Right atrium auricular region (tissue), 2 donors: ENCODE data around the gene SLC23A2. TPM values are rescaled to one million over a fixed set of nuclear protein-coding genes. Genes with fewer than 3 reads are reported as not detected.

Source experiments
- DNase-seq: peaks from one replicate; pipeline ENCODE4 v3.0.0-alpha.2; 2019; ENCODE audit warnings: low spot score
- H3K27ac ChIP-seq, 2 donors: fragments of 200-600 bp; sonication (generic); 1 replicate in 1 of 2; 2 replicates in 1 of 2; pipeline ENCODE4 v1.5.1; 2016 to 2019
- H3K27me3 ChIP-seq, 2 donors: fragments of 200-600 bp; sonication (generic); one replicate each; pipeline versions ENCODE4 v1.5.1 to v1.6.0; 2017 to 2019
- H3K36me3 ChIP-seq: fragments of 200-600 bp; sonication (generic); one replicate; pipeline ENCODE4 v1.5.1; 2016
- H3K4me1 ChIP-seq, 2 donors: fragments of 200-600 bp; sonication (generic); one replicate each; pipeline versions ENCODE4 v1.5.1 to v1.6.0; 2017 to 2019
- H3K4me3 ChIP-seq, 2 donors: fragments of 200-600 bp; sonication (generic); 1 replicate in 1 of 2; 2 replicates in 1 of 2; pipeline ENCODE4 v1.5.1; 2017 to 2019; ENCODE audit warnings: mild to moderate bottlenecking in 1 of 2, moderate library complexity in 1 of 2
- H3K9me3 ChIP-seq, 2 donors: fragments of 200-600 bp; sonication (generic); one replicate each; pipeline ENCODE4 v1.5.1; 2019
- total RNA-seq, 2 donors: library from RNA; depleted of rRNA; stranded (reverse); fragments of >200 nt; gene quantifications; one replicate each; pipeline ENCODE4 v1.1.0, GENCODE V29; 2016
- TF ChIP-seq, protein P1 (sequence below), 2 donors: fragments of 200-600 bp; sonication (generic); IDR thresholded peaks; one replicate each; pipeline ENCODE4 v1.5.1; 2019; ENCODE audit warnings: antibody characterized with exemption in 2 of 2

Gene SLC23A2
- total RNA-seq, 2 donors from 2014 or later, result 9.8 to 10.8 TPM

GRCh38 chr20:4871486-4871885 lies 129.8 kb downstream of the SLC23A2 start:
- Histone ChIP-seq H3K9me3 (no peaks in the 10 kb centered on the region), H3K27ac (no peak overlapping the region), H3K36me3 (peaks cover 30% of the 10 kb centered on the region), H3K27me3 (no peaks in the 10 kb centered on the region), H3K4me3 (no peak overlapping the region), H3K4me1 (no peaks in the 10 kb centered on the region)
- TF ChIP-seq, protein P1, sequence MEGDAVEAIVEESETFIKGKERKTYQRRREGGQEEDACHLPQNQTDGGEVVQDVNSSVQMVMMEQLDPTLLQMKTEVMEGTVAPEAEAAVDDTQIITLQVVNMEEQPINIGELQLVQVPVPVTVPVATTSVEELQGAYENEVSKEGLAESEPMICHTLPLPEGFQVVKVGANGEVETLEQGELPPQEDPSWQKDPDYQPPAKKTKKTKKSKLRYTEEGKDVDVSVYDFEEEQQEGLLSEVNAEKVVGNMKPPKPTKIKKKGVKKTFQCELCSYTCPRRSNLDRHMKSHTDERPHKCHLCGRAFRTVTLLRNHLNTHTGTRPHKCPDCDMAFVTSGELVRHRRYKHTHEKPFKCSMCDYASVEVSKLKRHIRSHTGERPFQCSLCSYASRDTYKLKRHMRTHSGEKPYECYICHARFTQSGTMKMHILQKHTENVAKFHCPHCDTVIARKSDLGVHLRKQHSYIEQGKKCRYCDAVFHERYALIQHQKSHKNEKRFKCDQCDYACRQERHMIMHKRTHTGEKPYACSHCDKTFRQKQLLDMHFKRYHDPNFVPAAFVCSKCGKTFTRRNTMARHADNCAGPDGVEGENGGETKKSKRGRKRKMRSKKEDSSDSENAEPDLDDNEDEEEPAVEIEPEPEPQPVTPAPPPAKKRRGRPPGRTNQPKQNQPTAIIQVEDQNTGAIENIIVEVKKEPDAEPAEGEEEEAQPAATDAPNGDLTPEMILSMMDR (IDR thresholded peaks at IDR 0.05), result no peak
- no peak for DNase-seq

DNA sequence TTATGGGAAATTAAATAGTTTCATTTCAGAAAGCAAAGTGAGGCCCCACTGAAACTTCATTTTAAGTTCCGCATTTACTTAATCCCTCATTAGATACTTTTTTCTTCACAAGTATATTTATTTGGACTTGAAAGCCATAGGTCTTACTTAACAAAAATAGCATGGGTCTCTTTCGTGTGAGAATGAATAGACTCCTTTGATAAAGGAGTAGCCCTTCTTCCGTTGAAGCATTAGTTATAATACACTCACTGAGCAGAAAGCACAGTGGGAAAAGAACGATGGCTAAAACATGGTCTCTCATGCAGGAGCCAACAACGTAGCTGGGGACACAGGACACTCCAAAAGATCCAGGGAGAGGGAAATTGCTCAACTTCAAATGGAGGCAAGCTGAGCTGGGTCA lies 130.4 kb downstream of the SLC23A2 start:
- peaks cover 30% of the 10 kb centered on the region for H3K36me3 ChIP-seq
- H3K4me1 ChIP-seq, result no peaks in the 10 kb centered on the region
- H3K27ac ChIP-seq, result no peak overlapping the region
- H3K27me3 ChIP-seq, result no peaks in the 10 kb centered on the region
- TF ChIP-seq, protein P1 (IDR thresholded peaks at IDR 0.05), result no peak
- no peak overlapping the region for H3K4me3 ChIP-seq
- no peak for DNase-seq
- H3K9me3 ChIP-seq, result no peaks in the 10 kb centered on the region

- Histone ChIP-seq H3K36me3 (peaks cover 30% of the 10 kb centered on the region), H3K27ac (no peak overlapping the region), H3K4me1 (no peaks in the 10 kb centered on the region), H3K9me3 (no peaks in the 10 kb centered on the region), H3K27me3 (no peaks in the 10 kb centered on the region), H3K4me3 (no peak overlapping the region)
- TF ChIP-seq, protein P1 (IDR thresholded peaks at IDR 0.05), result no peak
- no peak for DNase-seq
Measured at GRCh38 chr20:4869290-4870193, 131.8 kb downstream of the SLC23A2 start.

- no peaks in the 10 kb centered on the region for H3K4me1 ChIP-seq
- TF ChIP-seq, protein P1 (IDR thresholded peaks at IDR 0.05), result no peak
- no peak for DNase-seq
- no peaks in the 10 kb centered on the region for H3K9me3 ChIP-seq
- H3K4me3 ChIP-seq, result no peak overlapping the region
- H3K27ac ChIP-seq, result no peak overlapping the region
- H3K27me3 ChIP-seq, result no peaks in the 10 kb centered on the region
- H3K36me3 ChIP-seq, result peaks cover 16% of the 10 kb centered on the region
Measured at GRCh38 chr20:4867051-4867450, 134.3 kb downstream of the SLC23A2 start.

GRCh38 chr20:4866429-4866828 lies 134.9 kb downstream of the SLC23A2 start:
- no peaks in the 10 kb centered on the region for H3K9me3 ChIP-seq
- H3K4me3 ChIP-seq, result no peak overlapping the region
- no peak for DNase-seq
- TF ChIP-seq, protein P1 (IDR thresholded peaks at IDR 0.05), result no peak
- H3K36me3 ChIP-seq, result peaks cover 16% of the 10 kb centered on the region
- H3K27me3 ChIP-seq, result no peaks in the 10 kb centered on the region
- H3K4me1 ChIP-seq, result no peaks in the 10 kb centered on the region
- no peak overlapping the region for H3K27ac ChIP-seq
